NAMALWA (cell line): ENCODE results near the gene NEGR1.

ENCODE experiments used
- DNase-seq: peaks from one replicate; pipeline ENCODE4 v3.0.0-alpha.2; 2015; ENCODE audit warnings: low spot score

The NEGR1 gene

GRCh38 chr1:72117621-72118020 lies 164.7 kb downstream of the NEGR1 start:
- no peak for DNase-seq

- DNase-seq, result no peak
Observed at GRCh38 chr1:72115290-72115689, 167.0 kb downstream of the NEGR1 start.

GRCh38 chr1:72111662-72112061 lies 170.7 kb downstream of the NEGR1 start:
- DNase-seq, result no peak

GRCh38 chr1:72109916-72110315 lies 172.4 kb downstream of the NEGR1 start:
- DNase-seq, result no peak

- DNase-seq, result no peak
Observed at GRCh38 chr1:72105201-72105600, 177.1 kb downstream of the NEGR1 start.

- DNase-seq, result no peak
Observed at GRCh38 chr1:72101840-72102632, 180.3 kb downstream of the NEGR1 start.

GRCh38 chr1:72100771-72101170 lies 181.6 kb downstream of the NEGR1 start:
- DNase-seq, result no peak

- no peak for DNase-seq
Observed at GRCh38 chr1:72097851-72098570, 184.3 kb downstream of the NEGR1 start.

GRCh38 chr1:72094209-72094608 lies 188.1 kb downstream of the NEGR1 start:
- no peak for DNase-seq

- DNase-seq, result no peak
Observed at GRCh38 chr1:72086394-72086793, 195.9 kb downstream of the NEGR1 start.

GRCh38 chr1:72075425-72075824 lies 206.9 kb downstream of the NEGR1 start:
- no peak for DNase-seq

GRCh38 chr1:72066431-72066830 lies 215.9 kb downstream of the NEGR1 start:
- no peak for DNase-seq

- no peak for DNase-seq
Observed at GRCh38 chr1:72064196-72065075, 217.9 kb downstream of the NEGR1 start.

GRCh38 chr1:72063364-72064044 lies 218.8 kb downstream of the NEGR1 start:
- no peak for DNase-seq

GRCh38 chr1:72062584-72062983 lies 219.8 kb downstream of the NEGR1 start:
- no peak for DNase-seq

GRCh38 chr1:72060466-72061245 lies 221.7 kb downstream of the NEGR1 start:
- DNase-seq, result no peak

- DNase-seq, result no peak
Observed at GRCh38 chr1:72056516-72056915, 225.8 kb downstream of the NEGR1 start.

- DNase-seq, result no peak
Observed at GRCh38 chr1:72051538-72051937, 230.8 kb downstream of the NEGR1 start.

GRCh38 chr1:72050551-72050950 lies 231.8 kb downstream of the NEGR1 start:
- DNase-seq, result no peak

- peak; percentile 66 for DNase-seq
Observed at GRCh38 chr1:72037745-72038343, 244.5 kb downstream of the NEGR1 start.

- DNase-seq, result no peak
Observed at GRCh38 chr1:72034827-72035226, 247.5 kb downstream of the NEGR1 start.
